Measurements from ENCODE around the gene ARHGAP29. TPM values are rescaled to one million over a fixed set of nuclear protein-coding genes. Genes with fewer than 3 reads are reported as not detected.

The ARHGAP29 gene
- total RNA-seq, 1 experiment from 2014 or later: 55.9 TPM

- peak; percentile 48 for DNase-seq (ENCODE audit: low read depth)
Measured at GRCh38 chr1:94236013-94236491, 1.3 kb downstream of the ARHGAP29 start.

- no peak for DNase-seq (ENCODE audit: low read depth)
Measured at GRCh38 chr1:94235189-94236012, 2.0 kb downstream of the ARHGAP29 start.

GRCh38 chr1:94234615-94235014 lies 2.8 kb downstream of the ARHGAP29 start:
- no peak for DNase-seq (ENCODE audit: low read depth)

GRCh38 chr1:94231746-94232145 lies 5.6 kb downstream of the ARHGAP29 start:
- no peak for DNase-seq (ENCODE audit: low read depth)

- no peak for DNase-seq (ENCODE audit: low read depth)
Measured at GRCh38 chr1:94230920-94231319, 6.5 kb downstream of the ARHGAP29 start.

- no peak for DNase-seq (ENCODE audit: low read depth)
Measured at GRCh38 chr1:94228640-94229375, 8.6 kb downstream of the ARHGAP29 start.

- no peak for DNase-seq (ENCODE audit: low read depth)
Measured at GRCh38 chr1:94227624-94228023, 9.8 kb downstream of the ARHGAP29 start.

GRCh38 chr1:94225845-94226244 lies 11.5 kb downstream of the ARHGAP29 start:
- DNase-seq (ENCODE audit: low read depth): no peak

GRCh38 chr1:94218332-94218731 lies 19.1 kb downstream of the ARHGAP29 start:
- no peak for DNase-seq (ENCODE audit: low read depth)

GRCh38 chr1:94215955-94216354 lies 21.4 kb downstream of the ARHGAP29 start:
- no peak for DNase-seq (ENCODE audit: low read depth)

- DNase-seq (ENCODE audit: low read depth): no peak
Measured at GRCh38 chr1:94209982-94210381, 27.4 kb downstream of the ARHGAP29 start.

- peak; percentile 22 for DNase-seq (ENCODE audit: low read depth)
Measured at GRCh38 chr1:94209425-94209824, 28.0 kb downstream of the ARHGAP29 start.

- no peak for DNase-seq (ENCODE audit: low read depth)
Measured at GRCh38 chr1:94207695-94208094, 29.7 kb downstream of the ARHGAP29 start.

- no peak for DNase-seq (ENCODE audit: low read depth)
Measured at GRCh38 chr1:94205639-94206038, 31.7 kb downstream of the ARHGAP29 start.

- DNase-seq (ENCODE audit: low read depth): no peak
Measured at GRCh38 chr1:94202241-94202640, 35.1 kb downstream of the ARHGAP29 start.

GRCh38 chr1:94199398-94199797 lies 38.0 kb downstream of the ARHGAP29 start:
- no peak for DNase-seq (ENCODE audit: low read depth)

- DNase-seq (ENCODE audit: low read depth): no peak
Measured at GRCh38 chr1:94194079-94194865, 43.1 kb downstream of the ARHGAP29 start.

- no peak for DNase-seq (ENCODE audit: low read depth)
Measured at GRCh38 chr1:94193128-94193527, 44.3 kb downstream of the ARHGAP29 start.

- no peak for DNase-seq (ENCODE audit: low read depth)
Measured at GRCh38 chr1:94191216-94191615, 46.2 kb downstream of the ARHGAP29 start.

- no peak for DNase-seq (ENCODE audit: low read depth)
Measured at GRCh38 chr1:94186946-94187345, 50.4 kb downstream of the ARHGAP29 start.

GRCh38 chr1:94183197-94183815 lies 54.1 kb downstream of the ARHGAP29 start:
- no peak for DNase-seq (ENCODE audit: low read depth)

- DNase-seq (ENCODE audit: low read depth): no peak
Measured at GRCh38 chr1:94182191-94182590, 55.2 kb downstream of the ARHGAP29 start.
